Karpas-422 (cell line): ENCODE measurements around the gene DNAH7. TPM values are rescaled to one million over a fixed set of nuclear protein-coding genes. Genes with fewer than 3 reads are reported as not detected.

ENCODE experiments used
- DNase-seq: peaks from one replicate; pipeline ENCODE4 v3.0.0-alpha.2; 2015
- H2AFZ ChIP-seq: fragments of 200-600 bp; sonication (generic); 2 replicates; pipeline ENCODE4 v1.6.1; 2014; ENCODE audit warnings: antibody characterized with exemption, low read length, mixed read lengths
- H3K27ac ChIP-seq: fragments of 200-600 bp; sonication (generic); 2 replicates; pipeline ENCODE4 v1.5.1; 2014; ENCODE audit warnings: mild to moderate bottlenecking, low read length, moderate library complexity
- H3K27me3 ChIP-seq: fragments of 200-600 bp; sonication (generic); 2 replicates; pipeline ENCODE4 v1.6.1; 2014; ENCODE audit warnings: low read length, mixed read lengths
- H3K36me3 ChIP-seq: fragments of 200-600 bp; sonication (generic); 2 replicates; pipeline ENCODE4 v1.6.1; 2014; ENCODE audit warnings: low read length, mixed read lengths; ENCODE audit not compliant: insufficient read depth
- H3K4me1 ChIP-seq: fragments of 200-600 bp; sonication (generic); 2 replicates; pipeline ENCODE4 v1.6.1; 2014; ENCODE audit warnings: mild to moderate bottlenecking, low read length, mixed read lengths
- H3K4me2 ChIP-seq: fragments of 200-600 bp; sonication (generic); 2 replicates; pipeline ENCODE4 v1.6.1; 2014; ENCODE audit warnings: low read length, low read depth, mild to moderate bottlenecking; ENCODE audit not compliant: poor library complexity, severe bottlenecking
- H3K4me3 ChIP-seq: fragments of 200-600 bp; sonication (generic); 2 replicates; pipeline ENCODE4 v1.5.1; 2014; ENCODE audit warnings: mild to moderate bottlenecking, antibody characterized with exemption, low read length, mixed read lengths
- H3K79me2 ChIP-seq: fragments of 200-600 bp; sonication (generic); 2 replicates; pipeline ENCODE4 v1.6.1; 2014; ENCODE audit warnings: mild to moderate bottlenecking, low read length, mixed read lengths
- H3K9ac ChIP-seq: fragments of 200-600 bp; sonication (generic); 2 replicates; pipeline ENCODE4 v1.6.0; 2014; ENCODE audit warnings: low read length
- H3K9me2 ChIP-seq: fragments of 200-600 bp; sonication (generic), shearing (Covaris generic); replicated peaks from 2 replicates; pipeline ENCODE4 v1.6.0; 2014; ENCODE audit warnings: mild to moderate bottlenecking, low read length, moderate library complexity; ENCODE audit not compliant: insufficient read depth
- H3K9me3 ChIP-seq: fragments of 300-700, 200-600 bp; sonication (generic); 2 replicates; pipeline ENCODE4 v1.6.1; 2014; ENCODE audit warnings: low read length, mixed read lengths
- H4K20me1 ChIP-seq: fragments of 200-600 bp; sonication (generic); 2 replicates; pipeline ENCODE4 v1.6.1; 2014; ENCODE audit warnings: mild to moderate bottlenecking, antibody characterized with exemption, low read length, low read depth; ENCODE audit not compliant: insufficient read depth
- total RNA-seq: library from RNA; depleted of rRNA; stranded (reverse); fragments of >200 nt; shearing (Covaris generic); gene quantifications from 2 replicates; pipeline ENCODE4 v1.2.3, GENCODE V29; 2014; ENCODE audit warnings: low replicate concordance

DNAH7 gene
- total RNA-seq, 1 experiment from 2014 or later = 0.82 TPM

GRCh38 chr2:195861821-195862220, 206.8 kb downstream of the DNAH7 start:
- Histone ChIP-seq H3K27me3 (no peaks in the 10 kb centered on the region), H4K20me1 (no peaks in the 10 kb centered on the region), H3K9me3 (no peaks in the 10 kb centered on the region), H3K4me2 (no peak overlapping the region), H3K4me3 (no peak overlapping the region), H3K27ac (no peak overlapping the region), H2AFZ (no peak overlapping the region), H3K79me2 (no peaks in the 10 kb centered on the region), H3K4me1 (no peaks in the 10 kb centered on the region), H3K36me3 (no peaks in the 10 kb centered on the region), H3K9ac (no peak overlapping the region), H3K9me2 (no peaks in the 10 kb centered on the region)
- no peak for DNase-seq

DNA sequence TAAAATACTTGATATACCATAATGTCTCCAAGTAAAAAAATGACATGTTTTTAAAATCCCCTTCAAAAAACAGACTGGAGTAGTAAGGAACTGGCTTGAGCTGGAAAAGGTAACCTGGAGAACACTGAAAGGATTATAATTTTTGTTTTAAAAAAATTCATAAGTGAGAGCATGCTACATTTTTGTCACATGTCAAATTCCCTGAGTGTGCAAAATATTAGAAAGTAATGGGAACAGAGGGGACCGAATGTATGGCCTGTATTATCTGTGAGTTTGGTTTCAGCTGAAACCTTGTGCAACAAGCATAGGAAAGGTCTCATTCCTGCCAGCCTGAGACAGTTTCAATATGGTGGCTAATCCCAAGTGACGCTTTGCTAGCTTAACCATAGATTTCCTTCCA, 209.1 kb downstream of the DNAH7 start:
- H4K20me1 ChIP-seq = no peaks in the 10 kb centered on the region
- H3K9me2 ChIP-seq = no peaks in the 10 kb centered on the region
- no peak for DNase-seq
- H3K4me3 ChIP-seq = no peak overlapping the region
- no peaks in the 10 kb centered on the region for H3K79me2 ChIP-seq
- H3K27me3 ChIP-seq = no peaks in the 10 kb centered on the region
- no peaks in the 10 kb centered on the region for H3K4me1 ChIP-seq
- no peak overlapping the region for H2AFZ ChIP-seq
- no peak overlapping the region for H3K9ac ChIP-seq
- H3K27ac ChIP-seq = no peak overlapping the region
- H3K9me3 ChIP-seq = no peaks in the 10 kb centered on the region
- H3K4me2 ChIP-seq = no peak overlapping the region
- no peaks in the 10 kb centered on the region for H3K36me3 ChIP-seq

DNA sequence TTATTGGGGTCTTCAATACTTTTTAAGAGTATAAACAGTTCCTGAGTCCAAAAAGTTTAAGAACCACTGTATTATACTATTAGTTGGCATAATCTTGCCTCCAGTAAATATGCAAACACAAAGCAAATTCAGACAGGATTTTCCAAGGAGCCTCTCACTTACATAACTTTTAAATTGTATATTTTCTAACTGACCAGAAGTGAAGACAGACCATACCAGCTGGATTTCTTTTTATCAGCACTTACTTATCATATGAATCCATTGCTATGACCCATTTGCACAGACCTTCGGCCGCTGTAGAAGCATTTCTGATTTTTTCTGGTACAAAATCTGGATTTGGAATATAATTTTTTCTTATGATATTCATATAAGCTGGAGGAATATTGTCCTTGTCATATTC, 211.5 kb downstream of the DNAH7 start:
- Histone ChIP-seq H4K20me1 (no peaks in the 10 kb centered on the region), H3K79me2 (no peaks in the 10 kb centered on the region), H3K9me3 (no peaks in the 10 kb centered on the region), H3K4me2 (no peak overlapping the region), H3K27ac (no peak overlapping the region), H3K4me3 (no peak overlapping the region), H3K27me3 (no peaks in the 10 kb centered on the region), H2AFZ (no peak overlapping the region), H3K4me1 (no peaks in the 10 kb centered on the region), H3K9me2 (no peaks in the 10 kb centered on the region), H3K9ac (no peak overlapping the region), H3K36me3 (no peaks in the 10 kb centered on the region)
- DNase-seq = no peak

DNA sequence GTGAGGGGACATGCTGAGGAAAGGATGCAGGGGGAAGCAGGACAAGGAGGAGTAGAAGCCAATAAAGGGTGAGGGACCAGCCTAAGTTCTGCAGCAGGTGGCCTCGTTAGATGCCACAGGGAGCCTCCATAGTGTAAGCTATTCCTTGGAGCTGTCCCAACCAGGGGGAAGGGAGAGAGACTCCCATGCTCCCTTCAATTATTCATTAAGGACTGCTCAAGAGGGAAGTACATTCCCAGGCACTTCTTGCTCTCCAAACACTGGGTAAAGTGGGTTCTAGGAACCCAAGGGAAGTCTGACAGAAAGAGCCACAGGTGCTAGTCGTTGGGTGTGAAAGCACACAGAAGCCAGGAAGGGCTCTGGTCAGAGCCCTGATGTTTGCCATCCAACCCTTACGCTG, 217.9 kb downstream of the DNAH7 start:
- Histone ChIP-seq H3K36me3 (no peaks in the 10 kb centered on the region), H3K4me1 (no peaks in the 10 kb centered on the region), H3K27me3 (no peaks in the 10 kb centered on the region), H3K79me2 (no peaks in the 10 kb centered on the region), H3K9me2 (no peaks in the 10 kb centered on the region), H3K27ac (no peak overlapping the region), H3K9ac (no peak overlapping the region), H3K4me3 (no peak overlapping the region), H2AFZ (no peak overlapping the region), H3K9me3 (no peaks in the 10 kb centered on the region), H4K20me1 (no peaks in the 10 kb centered on the region), H3K4me2 (no peak overlapping the region)
- DNase-seq = no peak

GRCh38 chr2:195848119-195848899, 220.3 kb downstream of the DNAH7 start:
- Histone ChIP-seq H3K9ac (no peak overlapping the region), H3K9me3 (no peaks in the 10 kb centered on the region), H3K4me2 (no peak overlapping the region), H4K20me1 (no peaks in the 10 kb centered on the region), H3K9me2 (no peaks in the 10 kb centered on the region), H2AFZ (no peak overlapping the region), H3K79me2 (no peaks in the 10 kb centered on the region), H3K4me3 (no peak overlapping the region), H3K27ac (no peak overlapping the region), H3K4me1 (no peaks in the 10 kb centered on the region), H3K36me3 (no peaks in the 10 kb centered on the region), H3K27me3 (no peaks in the 10 kb centered on the region)
- DNase-seq = peak; percentile 76

- peak overlapping the region; percentile 24 for H3K4me2 ChIP-seq
- no peaks in the 10 kb centered on the region for H3K27me3 ChIP-seq
Measured at GRCh38 chr2:195842932-195843331, 225.7 kb downstream of the DNAH7 start.

GRCh38 chr2:195838002-195838401, 230.6 kb downstream of the DNAH7 start:
- Histone ChIP-seq H3K9ac (no peak overlapping the region), H4K20me1 (no peaks in the 10 kb centered on the region), H3K9me3 (no peaks in the 10 kb centered on the region), H3K27ac (no peak overlapping the region), H2AFZ (no peak overlapping the region), H3K27me3 (no peaks in the 10 kb centered on the region), H3K4me2 (no peak overlapping the region), H3K9me2 (no peaks in the 10 kb centered on the region), H3K4me1 (no peaks in the 10 kb centered on the region), H3K79me2 (no peaks in the 10 kb centered on the region), H3K4me3 (no peak overlapping the region), H3K36me3 (no peaks in the 10 kb centered on the region)
- no peak for DNase-seq

More at GRCh38 chr2:195842932-195843331, 225.7 kb downstream of the DNAH7 start:
- Histone ChIP-seq H3K9me2 (no peaks in the 10 kb centered on the region), H3K9me3 (no peaks in the 10 kb centered on the region), H3K27ac (no peak overlapping the region), H4K20me1 (no peaks in the 10 kb centered on the region), H3K9ac (no peak overlapping the region), H3K79me2 (no peaks in the 10 kb centered on the region), H2AFZ (0 out of 2 replicates have a peak overlapping the region, but pooled peaks have one; percentile 0), H3K4me1 (no peaks in the 10 kb centered on the region), H3K4me3 (no peak overlapping the region), H3K36me3 (no peaks in the 10 kb centered on the region)
- DNase-seq = no peak

DNA sequence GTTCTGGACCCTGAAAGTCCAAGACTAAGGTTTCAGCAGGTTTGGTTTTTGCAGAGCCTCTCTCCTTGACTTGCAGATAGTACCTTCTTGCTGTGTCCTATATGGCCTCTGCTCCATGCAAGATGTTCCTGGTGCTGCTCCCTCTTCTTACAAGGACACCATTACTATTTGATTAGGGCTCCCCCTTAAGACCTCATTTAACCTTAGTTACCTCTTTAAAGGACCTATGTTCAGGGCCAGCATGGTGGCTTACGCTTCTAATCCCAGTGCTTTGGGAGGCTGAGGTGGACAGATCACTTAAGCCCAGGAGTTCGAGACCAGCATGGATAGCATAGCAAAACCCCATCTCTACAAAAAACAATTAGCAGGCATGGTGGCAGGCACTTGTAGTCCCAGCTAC, 232.6 kb downstream of the DNAH7 start:
- Histone ChIP-seq H3K27me3 (no peaks in the 10 kb centered on the region), H4K20me1 (no peaks in the 10 kb centered on the region), H2AFZ (no peak overlapping the region), H3K27ac (no peak overlapping the region), H3K9me2 (no peaks in the 10 kb centered on the region), H3K79me2 (no peaks in the 10 kb centered on the region), H3K9ac (no peak overlapping the region), H3K4me3 (no peak overlapping the region), H3K9me3 (no peaks in the 10 kb centered on the region), H3K4me1 (no peaks in the 10 kb centered on the region), H3K4me2 (no peak overlapping the region), H3K36me3 (no peaks in the 10 kb centered on the region)
- no peak for DNase-seq
